Lower leg skin (tissue), 3 donors: ENCODE results near the gene ACACA.

ENCODE experiments used
- POLR2A ChIP-seq, 2 donors: fragments of 450-650 bp; IDR thresholded peaks; one replicate each; pipeline ENCODE4 v1.6.1; 2016 to 2017; ENCODE audit warnings: antibody characterized with exemption in 2 of 2, mild to moderate bottlenecking in 1 of 2, moderate library complexity in 1 of 2
- TF ChIP-seq, protein P1 (sequence below), 3 donors: fragments of 450-650 bp; IDR thresholded peaks; one replicate each; pipeline ENCODE4 v1.5.1; 2016; ENCODE audit warnings: antibody characterized with exemption in 3 of 3, mild to moderate bottlenecking in 3 of 3, moderate library complexity in 2 of 3

DNA sequence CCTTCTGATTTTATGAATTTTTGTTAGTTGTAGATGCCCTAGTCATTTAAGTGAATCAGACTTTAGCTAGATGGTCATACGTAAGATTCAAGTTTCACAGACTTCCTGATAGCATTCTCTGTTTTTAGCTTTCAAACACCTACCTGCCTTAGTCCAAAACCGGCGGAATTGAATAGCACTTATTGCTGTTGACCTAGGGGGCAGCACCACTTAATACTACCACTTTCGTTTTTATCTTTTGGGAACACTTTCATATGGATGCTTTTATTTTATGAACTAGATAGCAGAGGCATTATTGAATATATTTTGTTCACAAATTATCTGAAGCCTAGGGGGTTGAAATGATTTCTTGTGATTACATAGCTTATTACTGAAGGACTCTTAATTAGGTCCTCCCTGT lies 31.5 kb upstream of the ACACA start:
- TF ChIP-seq, protein P1, sequence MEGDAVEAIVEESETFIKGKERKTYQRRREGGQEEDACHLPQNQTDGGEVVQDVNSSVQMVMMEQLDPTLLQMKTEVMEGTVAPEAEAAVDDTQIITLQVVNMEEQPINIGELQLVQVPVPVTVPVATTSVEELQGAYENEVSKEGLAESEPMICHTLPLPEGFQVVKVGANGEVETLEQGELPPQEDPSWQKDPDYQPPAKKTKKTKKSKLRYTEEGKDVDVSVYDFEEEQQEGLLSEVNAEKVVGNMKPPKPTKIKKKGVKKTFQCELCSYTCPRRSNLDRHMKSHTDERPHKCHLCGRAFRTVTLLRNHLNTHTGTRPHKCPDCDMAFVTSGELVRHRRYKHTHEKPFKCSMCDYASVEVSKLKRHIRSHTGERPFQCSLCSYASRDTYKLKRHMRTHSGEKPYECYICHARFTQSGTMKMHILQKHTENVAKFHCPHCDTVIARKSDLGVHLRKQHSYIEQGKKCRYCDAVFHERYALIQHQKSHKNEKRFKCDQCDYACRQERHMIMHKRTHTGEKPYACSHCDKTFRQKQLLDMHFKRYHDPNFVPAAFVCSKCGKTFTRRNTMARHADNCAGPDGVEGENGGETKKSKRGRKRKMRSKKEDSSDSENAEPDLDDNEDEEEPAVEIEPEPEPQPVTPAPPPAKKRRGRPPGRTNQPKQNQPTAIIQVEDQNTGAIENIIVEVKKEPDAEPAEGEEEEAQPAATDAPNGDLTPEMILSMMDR (IDR thresholded peaks at IDR 0.05), result no peak
- no peak for TF ChIP-seq POLR2A (IDR thresholded peaks at IDR 0.05)
